ENCODE measurements around the gene KCTD15. TPM values are rescaled to one million over a fixed set of nuclear protein-coding genes. Genes with fewer than 3 reads are reported as not detected.

The KCTD15 gene
- total and polyA plus RNA-seq, 2 donors (not counting 1 experiment from before 2014, with no cell fraction given), result 0.54 to 0.81 TPM

- Histone ChIP-seq H4K20me1 (ENCODE audit: control insufficient read depth, insufficient read depth, low read length, poor library complexity, severe bottlenecking) (no peaks in the 10 kb centered on the region), H3K4me1 (ENCODE audit: control insufficient read depth in 2 of 2, insufficient read depth in 2 of 2, low read length in 2 of 2) (no peaks in the 10 kb centered on the region), H3K9me3 (ENCODE audit: control extremely low read depth in 1 of 3, control insufficient read depth in 2 of 3, insufficient read depth in 1 of 3, low read length in 2 of 3) (no peaks in the 10 kb centered on the region), H3K4me2 (replicated peaks; ENCODE audit: low read depth, low read length, poor library complexity, severe bottlenecking) (no peak overlapping the region), H3K4me3 (ENCODE audit: control extremely low read depth in 1 of 5, extremely low read depth in 1 of 5, insufficient read depth in 1 of 5, low read depth in 2 of 5, low read length in 4 of 5) (no peak overlapping the region), H3K79me2 (ENCODE audit: control insufficient read depth, insufficient read depth, low read length) (no peaks in the 10 kb centered on the region), H3K27ac (ENCODE audit: low read length in 2 of 2) (no peak overlapping the region), H3K9ac (ENCODE audit: low read length) (no peak overlapping the region), H3K36me3 (replicated peaks in 1 of 2; ENCODE audit: control extremely low read depth in 1 of 2, control insufficient read depth in 1 of 2, extremely low read depth in 1 of 2, insufficient read depth in 2 of 2, low read length in 1 of 2) (no peaks in the 10 kb centered on the region), H2AFZ (ENCODE audit: insufficient read depth, low read depth, low read length, poor library complexity, severe bottlenecking) (no peak overlapping the region), H3K27me3 (replicated peaks in 1 of 4; ENCODE audit: control extremely low read depth in 1 of 4, control insufficient read depth in 3 of 4, insufficient read depth in 4 of 4, low read length in 3 of 4) (no peaks in the 10 kb centered on the region)
- intact Hi-C loops (cut with micrococcal nuclease), result no loop called here
- ATAC-seq (ENCODE audit: low read depth) (no peak), DNase-seq (no peak)
- POLR2A ChIA-PET, result interaction anchor here (0.7 kb wide), 1 partner anchor 158 kb away, joined by 4 read pairs; no protein-coding TSS in a partner anchor
- Mint-ChIP-seq H3K27ac (no peak overlapping the region), H3K27me3 (no peaks in the 10 kb centered on the region), H3K4me1 (no peaks in the 10 kb centered on the region), H3K9me3 (ENCODE audit: insufficient read depth) (no peaks in the 10 kb centered on the region), H3K4me3 (no peak overlapping the region)
- WGBS (ENCODE audit: insufficient coverage), result 95% methylated on average over 10 of the region's 11 CpGs
- CTCF ChIA-PET, result interaction anchor here (0.7 kb wide), 1 partner anchor 227 kb away, joined by 3 read pairs; no protein-coding TSS in a partner anchor
- TF ChIP-seq CTCF (IDR thresholded peaks at IDR 0.05) (no peak), EZH2 (IDR thresholded peaks at IDR 0.05; ENCODE audit: borderline replicate concordance, insufficient read depth, low read depth, low read length, poor library complexity, severe bottlenecking) (no peak)
Measured at GRCh38 chr19:33810821-33811220, 14.2 kb downstream of the KCTD15 start.

GRCh38 chr19:33811246-33811645, 14.6 kb downstream of the KCTD15 start:
- intact Hi-C loops (cut with micrococcal nuclease), result no loop called here
- ChIA-PET CTCF (interaction anchor here (0.7 kb wide), 1 partner anchor 227 kb away, joined by 3 read pairs; no protein-coding TSS in a partner anchor), POLR2A (interaction anchor here (0.7 kb wide), 1 partner anchor 158 kb away, joined by 4 read pairs; no protein-coding TSS in a partner anchor)
- H3K9me3 ChIP-seq (ENCODE audit: control extremely low read depth in 1 of 3, control insufficient read depth in 2 of 3, insufficient read depth in 1 of 3, low read length in 2 of 3), result no peaks in the 10 kb centered on the region
- H3K4me3 Mint-ChIP-seq, result no peak overlapping the region
- no peak overlapping the region for H3K4me3 ChIP-seq (ENCODE audit: control extremely low read depth in 1 of 5, extremely low read depth in 1 of 5, insufficient read depth in 1 of 5, low read depth in 2 of 5, low read length in 4 of 5)
- H3K79me2 ChIP-seq (ENCODE audit: control insufficient read depth, insufficient read depth, low read length), result no peaks in the 10 kb centered on the region
- H3K9me3 Mint-ChIP-seq (ENCODE audit: insufficient read depth), result no peaks in the 10 kb centered on the region
- no peaks in the 10 kb centered on the region for H3K4me1 Mint-ChIP-seq
- no peaks in the 10 kb centered on the region for H3K4me1 ChIP-seq (ENCODE audit: control insufficient read depth in 2 of 2, insufficient read depth in 2 of 2, low read length in 2 of 2)
- ATAC-seq (ENCODE audit: low read depth) (no peak), DNase-seq (peak; percentile 1)
- H4K20me1 ChIP-seq (ENCODE audit: control insufficient read depth, insufficient read depth, low read length, poor library complexity, severe bottlenecking), result no peaks in the 10 kb centered on the region
- H3K27me3 ChIP-seq (replicated peaks in 1 of 4; ENCODE audit: control extremely low read depth in 1 of 4, control insufficient read depth in 3 of 4, insufficient read depth in 4 of 4, low read length in 3 of 4), result no peaks in the 10 kb centered on the region
- no peaks in the 10 kb centered on the region for H3K27me3 Mint-ChIP-seq
- no peak overlapping the region for H3K9ac ChIP-seq (ENCODE audit: low read length)
- no peak overlapping the region for H3K4me2 ChIP-seq (replicated peaks; ENCODE audit: low read depth, low read length, poor library complexity, severe bottlenecking)
- H2AFZ ChIP-seq (ENCODE audit: insufficient read depth, low read depth, low read length, poor library complexity, severe bottlenecking), result no peak overlapping the region
- no peak overlapping the region for H3K27ac ChIP-seq (ENCODE audit: low read length in 2 of 2)
- no peaks in the 10 kb centered on the region for H3K36me3 ChIP-seq (replicated peaks in 1 of 2; ENCODE audit: control extremely low read depth in 1 of 2, control insufficient read depth in 1 of 2, extremely low read depth in 1 of 2, insufficient read depth in 2 of 2, low read length in 1 of 2)
- 97% methylated on average over 33 of the region's 41 CpGs for WGBS (ENCODE audit: insufficient coverage)
- H3K27ac Mint-ChIP-seq, result no peak overlapping the region
- TF ChIP-seq EZH2 (IDR thresholded peaks at IDR 0.05; ENCODE audit: borderline replicate concordance, insufficient read depth, low read depth, low read length, poor library complexity, severe bottlenecking), result no peak
- no peak for TF ChIP-seq CTCF (IDR thresholded peaks at IDR 0.05)
